Central memory CD4-positive, alpha-beta T cell (primary cell): Measurements from ENCODE around the gene TBX15.

Source experiments
- DNase-seq: peaks from one replicate; pipeline ENCODE4 v3.0.0; 2022

Gene TBX15

GRCh38 chr1:118984722-118985639, 3.2 kb downstream of the TBX15 start:
- DNase-seq, result no peak

- no peak for DNase-seq
These were observed 3.9 kb downstream of the TBX15 start for GRCh38 chr1:118984086-118984721.

GRCh38 chr1:118983558-118984041, 4.5 kb downstream of the TBX15 start:
- DNase-seq, result no peak

GRCh38 chr1:118982821-118983557, 5.2 kb downstream of the TBX15 start:
- DNase-seq, result no peak

GRCh38 chr1:118982266-118982665, 5.9 kb downstream of the TBX15 start:
- no peak for DNase-seq

GRCh38 chr1:118981436-118981835, 6.7 kb downstream of the TBX15 start:
- no peak for DNase-seq

GRCh38 chr1:118979754-118980575, 8.2 kb downstream of the TBX15 start:
- no peak for DNase-seq

GRCh38 chr1:118978914-118979701, 9.0 kb downstream of the TBX15 start:
- DNase-seq, result no peak

GRCh38 chr1:118977600-118977999, 10.5 kb downstream of the TBX15 start:
- no peak for DNase-seq

GRCh38 chr1:118974661-118975060, 13.5 kb downstream of the TBX15 start:
- DNase-seq, result no peak

GRCh38 chr1:118973531-118974137, 14.5 kb downstream of the TBX15 start:
- DNase-seq, result no peak

- DNase-seq, result no peak
These were observed 15.1 kb downstream of the TBX15 start for GRCh38 chr1:118973032-118973431.

GRCh38 chr1:118970451-118970850, 17.7 kb downstream of the TBX15 start:
- DNase-seq, result no peak

GRCh38 chr1:118963456-118964430, 24.4 kb downstream of the TBX15 start:
- DNase-seq, result no peak

- no peak for DNase-seq
These were observed 25.0 kb downstream of the TBX15 start for GRCh38 chr1:118963138-118963455.

GRCh38 chr1:118961156-118961555, 27.0 kb downstream of the TBX15 start:
- no peak for DNase-seq

GRCh38 chr1:118960567-118961136, 27.5 kb downstream of the TBX15 start:
- no peak for DNase-seq

- no peak for DNase-seq
These were observed 28.0 kb downstream of the TBX15 start for GRCh38 chr1:118960026-118960561.

- DNase-seq, result no peak
These were observed 29.1 kb downstream of the TBX15 start for GRCh38 chr1:118958937-118959631.
